Hematopoietic multipotent progenitor cell treated with erythropoietin and hydrocortisone succinate and interleukin-3 and kit ligand, for 15 days (in vitro differentiated cells): ENCODE data around the gene CAGE1.

Source experiments
- DNase-seq: peaks from one replicate; pipeline ENCODE4 v3.0.0-alpha.2; 2015; ENCODE audit warnings: low spot score

Gene CAGE1

DNA sequence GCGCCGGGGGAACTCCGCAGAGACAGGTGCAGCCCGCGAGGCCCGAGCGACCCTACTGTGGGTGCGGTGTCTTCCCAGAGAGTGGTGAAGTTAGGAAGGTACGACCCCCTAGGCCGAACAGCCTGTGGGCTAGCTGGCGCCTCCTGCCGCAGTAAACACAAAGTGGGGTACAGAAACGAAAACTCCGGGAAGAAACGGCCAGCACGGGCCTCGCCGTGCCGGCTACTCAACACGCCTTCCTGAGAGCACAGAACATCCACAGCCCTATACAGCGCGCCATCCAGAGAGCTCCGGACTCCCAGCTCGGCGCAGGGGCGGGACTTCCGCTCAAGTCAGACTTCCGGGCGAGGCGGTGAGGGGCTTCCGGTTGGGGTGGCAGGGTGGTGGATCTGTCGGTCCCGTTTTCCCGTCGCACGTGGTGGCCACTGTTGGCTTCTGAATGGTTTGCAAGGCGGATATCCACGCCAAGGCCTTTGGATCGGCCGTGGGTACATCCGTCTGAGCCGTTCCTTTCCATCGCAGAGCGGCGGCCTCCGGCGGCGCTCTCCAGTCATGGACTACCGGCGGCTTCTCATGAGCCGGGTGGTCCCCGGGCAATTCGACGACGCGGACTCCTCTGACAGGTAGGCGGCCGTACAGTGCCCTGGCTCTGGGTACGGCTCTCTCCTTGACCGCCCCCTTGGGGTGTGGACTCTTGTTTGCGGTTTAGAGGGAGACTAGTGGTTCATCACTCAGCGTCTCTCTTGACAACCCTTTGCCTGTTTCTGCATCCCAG, at the start of gene CAGE1, which contains the start of gene RIOK1:
CAGE1 (minus strand) TSS at position 292 of the 775 bp plus-strand sequence. CDS start 2,569 bp downstream, outside the sequence.
RIOK1 (plus strand) TSS at position 358 of the 775 bp plus-strand sequence; CDS start at position 553, 195 bp downstream.
- DNase-seq: peak; percentile 93

DNA sequence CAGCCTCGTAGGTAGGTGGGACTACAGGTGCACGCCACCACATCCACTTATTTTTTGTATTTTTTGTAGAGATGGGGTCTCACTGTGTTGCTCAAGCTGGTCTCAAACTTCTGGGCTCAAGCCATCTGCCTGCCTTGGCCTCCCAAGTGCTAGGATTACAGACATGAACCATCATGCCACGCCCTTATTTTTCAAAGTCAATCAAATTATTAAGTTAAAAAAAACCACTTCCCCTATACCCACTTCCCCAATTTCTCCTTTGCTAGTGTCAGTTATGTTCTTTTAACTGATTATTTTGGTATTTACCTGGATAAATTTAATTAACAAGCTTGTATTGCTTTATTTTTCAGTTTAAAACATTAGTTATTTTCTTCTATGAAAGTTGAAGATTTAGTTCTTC, 49.7 kb upstream of the CAGE1 start:
- DNase-seq: no peak

DNA sequence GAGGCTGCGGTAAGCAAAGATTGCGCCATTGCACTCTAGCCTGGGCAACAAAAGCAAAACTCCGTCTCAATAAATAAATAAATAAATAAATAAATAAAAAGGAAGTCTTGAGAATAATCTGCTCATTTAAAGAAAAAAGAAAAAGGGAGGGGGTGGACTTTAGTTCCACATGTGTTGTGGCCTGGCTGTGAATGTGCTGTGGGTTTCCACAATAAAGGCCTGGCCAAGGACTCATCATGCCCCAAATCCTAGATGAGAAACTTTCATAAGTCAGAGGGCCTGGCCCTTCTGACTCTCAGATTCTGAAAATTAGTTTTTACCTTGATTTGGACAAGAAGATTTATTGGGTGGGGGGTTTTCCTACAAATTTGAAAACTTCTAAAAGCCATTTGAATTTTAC, 48.5 kb upstream of the CAGE1 start:
- DNase-seq: no peak

DNA sequence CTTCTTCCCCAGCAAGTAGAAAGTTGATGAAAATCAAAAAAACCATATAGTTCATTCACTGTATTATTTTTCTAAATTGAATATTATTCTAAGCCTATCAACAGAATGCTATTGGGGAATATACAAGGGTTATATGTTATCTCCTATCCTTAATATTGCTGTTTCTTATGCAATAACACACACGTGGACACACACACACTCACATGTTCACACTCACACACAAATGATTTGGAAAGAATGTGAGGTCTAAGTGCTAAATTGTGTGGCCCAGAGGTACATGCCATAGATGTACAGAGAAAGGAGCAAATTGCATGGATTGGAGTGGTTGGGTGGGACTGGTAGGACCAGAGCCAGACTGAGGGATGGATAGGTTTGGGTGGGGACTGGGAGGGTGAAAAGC, 45.1 kb upstream of the CAGE1 start:
- DNase-seq: no peak

DNA sequence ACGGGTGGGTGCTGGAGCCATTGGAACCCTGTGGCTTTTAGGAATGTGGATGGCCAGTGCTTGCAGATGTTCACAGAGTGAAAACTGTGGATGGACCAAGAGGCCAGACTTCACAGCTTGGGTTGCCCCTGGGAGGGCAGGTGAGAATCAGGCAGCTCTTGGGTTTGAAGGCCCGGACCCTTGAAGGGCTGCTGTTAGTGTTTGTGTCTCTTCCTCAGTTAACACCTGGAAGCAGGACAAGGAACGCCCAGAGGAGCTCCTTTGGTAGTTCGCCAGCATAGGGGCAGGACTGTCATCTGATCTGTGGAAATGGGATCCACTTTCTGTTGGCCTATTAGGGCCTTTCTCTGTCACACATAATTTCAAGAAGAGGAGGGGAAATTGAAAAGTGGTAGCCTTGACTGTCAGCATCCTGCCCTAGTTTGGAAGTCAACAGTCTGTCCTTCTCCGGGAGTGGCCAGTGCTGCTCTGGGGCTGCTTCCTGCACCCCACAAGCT, 43.6 kb upstream of the CAGE1 start:
- no peak for DNase-seq

DNA sequence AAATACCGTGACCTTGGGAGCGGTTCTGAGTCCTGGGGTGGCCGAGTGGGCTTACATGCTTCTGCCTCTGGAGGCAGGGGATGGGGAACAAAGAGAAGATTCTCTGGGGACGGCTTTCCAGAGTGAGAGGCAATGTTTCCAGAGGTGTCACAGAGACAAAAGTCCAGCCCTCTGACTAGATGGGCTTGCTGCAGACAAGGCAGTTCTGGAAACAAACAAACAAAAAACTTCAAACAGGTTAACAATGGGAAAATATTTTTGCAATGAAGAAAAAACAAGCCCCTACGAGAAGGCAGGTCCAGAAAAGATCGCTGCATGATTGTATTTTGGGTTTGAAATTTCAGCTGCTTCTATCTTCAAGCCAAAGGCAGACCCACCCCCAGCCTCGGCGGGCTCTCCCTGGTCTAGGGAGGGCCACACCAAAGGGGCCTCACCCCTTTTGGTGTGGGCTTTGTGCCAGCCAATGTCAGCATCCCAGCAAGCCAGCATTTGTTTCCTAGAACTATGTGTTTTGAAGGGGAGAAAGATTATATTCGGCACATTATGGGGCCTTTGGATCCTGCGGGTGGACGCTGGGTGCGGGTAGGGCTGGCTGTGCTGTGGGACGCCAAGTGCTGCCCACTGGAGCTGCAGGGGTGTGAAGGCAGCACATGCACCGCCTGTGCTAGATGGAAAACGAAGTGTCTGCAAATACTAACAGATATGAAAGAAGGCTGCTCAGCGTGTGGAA, 43.0 kb upstream of the CAGE1 start:
- DNase-seq: no peak

DNA sequence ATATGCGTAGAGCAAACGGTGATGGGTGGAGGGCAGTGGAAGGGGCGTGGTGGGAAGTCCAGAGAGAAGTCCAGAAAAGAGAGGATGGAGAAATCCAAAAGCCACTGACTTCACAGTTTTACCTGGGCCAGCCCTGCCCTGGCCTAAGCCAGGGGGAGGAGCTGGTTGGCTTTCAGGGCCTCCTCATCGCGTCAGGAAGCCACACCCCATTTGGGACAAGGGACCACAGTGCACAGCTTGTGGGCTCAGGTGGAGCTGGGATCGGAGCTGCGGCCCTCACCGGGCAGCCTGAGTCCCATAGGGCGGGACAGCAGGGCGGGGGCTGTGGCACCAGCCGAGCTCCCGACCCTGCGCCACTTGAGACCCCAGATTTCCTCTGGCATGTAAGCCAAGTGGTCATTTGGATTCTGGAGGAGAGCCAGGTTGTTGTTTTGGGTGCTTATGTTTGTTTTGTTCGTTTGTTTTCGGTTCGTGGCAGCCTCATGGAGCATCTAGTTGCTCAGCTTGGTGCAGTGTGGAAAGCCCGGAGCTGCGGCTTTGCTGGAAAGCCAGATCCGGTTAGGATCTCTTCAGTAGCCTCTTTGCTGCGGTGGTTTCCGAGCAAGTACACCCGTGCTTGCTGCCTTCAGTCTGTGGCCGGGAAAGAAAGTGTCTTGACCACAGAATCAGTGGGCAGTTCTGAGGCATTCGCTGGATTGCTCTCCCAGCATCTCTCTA, 42.3 kb upstream of the CAGE1 start:
- no peak for DNase-seq

DNA sequence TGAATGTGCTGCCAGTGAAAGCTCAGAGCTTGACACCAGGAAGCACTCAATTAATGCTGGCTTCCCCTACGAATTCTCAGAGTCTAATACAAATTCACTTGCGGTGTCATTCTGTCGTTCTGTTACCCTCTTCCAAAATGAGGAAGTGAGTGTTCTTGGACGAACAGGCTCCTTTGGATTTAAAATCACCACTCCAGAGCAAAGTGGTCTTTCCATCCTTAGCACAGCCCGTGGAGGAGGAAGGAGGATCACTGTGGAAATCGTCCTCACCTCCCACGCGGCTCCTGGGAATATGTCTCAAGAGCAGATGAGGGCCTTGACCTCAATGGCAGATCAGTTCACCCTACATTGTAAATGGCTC, 41.8 kb upstream of the CAGE1 start:
- no peak for DNase-seq

DNA sequence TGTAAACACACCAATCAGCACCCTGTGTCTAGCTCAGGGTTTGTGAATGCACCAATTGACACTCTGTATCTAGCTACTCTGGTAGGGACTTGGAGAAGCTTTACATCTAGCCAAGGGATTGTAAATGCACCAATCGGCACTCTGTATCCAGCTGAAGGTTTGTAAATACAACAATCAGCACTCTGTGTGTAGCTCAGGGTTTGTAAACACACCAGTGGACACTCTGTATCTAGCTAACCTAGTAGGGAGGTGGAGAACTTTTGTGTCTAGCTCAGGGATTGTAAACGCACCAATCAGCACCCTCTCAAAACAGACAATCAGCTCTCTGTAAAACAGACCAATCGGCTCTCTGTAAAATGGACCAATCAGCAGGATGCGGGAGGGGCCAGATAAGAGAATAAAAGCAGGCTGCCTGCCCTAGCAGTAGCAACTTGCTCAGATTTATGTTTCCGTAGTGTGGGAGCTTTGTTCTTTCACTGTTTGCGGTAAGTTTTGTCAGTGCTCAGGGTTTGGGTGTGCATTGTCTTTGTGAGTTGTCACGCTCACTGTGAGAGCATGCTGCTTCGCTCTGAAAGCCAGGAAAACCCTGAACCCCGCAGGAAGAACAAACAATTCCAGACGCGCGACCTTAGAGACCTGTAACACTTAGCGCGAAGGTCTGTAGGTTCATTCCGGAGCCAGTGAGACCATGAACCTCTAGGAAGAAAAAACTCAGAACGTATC, 37.1 kb upstream of the CAGE1 start:
- DNase-seq: no peak

DNA sequence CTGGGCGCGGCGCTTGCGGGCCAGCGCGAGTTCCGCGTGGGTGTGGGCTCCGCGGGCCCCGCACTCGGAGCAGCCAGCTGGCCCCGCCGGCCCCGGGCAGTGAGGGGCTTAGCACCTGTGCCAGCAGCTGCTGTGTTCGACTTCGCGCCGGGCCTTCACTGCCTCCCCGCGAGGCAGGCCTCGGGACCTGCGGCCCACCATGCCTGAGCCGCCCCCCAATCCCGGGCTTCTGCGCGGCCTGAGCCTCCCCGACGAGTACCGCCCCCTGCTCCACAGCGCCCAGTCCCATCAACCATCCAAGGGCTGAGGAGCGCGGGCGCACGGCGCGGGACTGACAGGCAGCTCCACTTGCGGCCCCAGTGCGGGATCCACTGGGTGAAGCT, 36.3 kb upstream of the CAGE1 start:
- no peak for DNase-seq

DNA sequence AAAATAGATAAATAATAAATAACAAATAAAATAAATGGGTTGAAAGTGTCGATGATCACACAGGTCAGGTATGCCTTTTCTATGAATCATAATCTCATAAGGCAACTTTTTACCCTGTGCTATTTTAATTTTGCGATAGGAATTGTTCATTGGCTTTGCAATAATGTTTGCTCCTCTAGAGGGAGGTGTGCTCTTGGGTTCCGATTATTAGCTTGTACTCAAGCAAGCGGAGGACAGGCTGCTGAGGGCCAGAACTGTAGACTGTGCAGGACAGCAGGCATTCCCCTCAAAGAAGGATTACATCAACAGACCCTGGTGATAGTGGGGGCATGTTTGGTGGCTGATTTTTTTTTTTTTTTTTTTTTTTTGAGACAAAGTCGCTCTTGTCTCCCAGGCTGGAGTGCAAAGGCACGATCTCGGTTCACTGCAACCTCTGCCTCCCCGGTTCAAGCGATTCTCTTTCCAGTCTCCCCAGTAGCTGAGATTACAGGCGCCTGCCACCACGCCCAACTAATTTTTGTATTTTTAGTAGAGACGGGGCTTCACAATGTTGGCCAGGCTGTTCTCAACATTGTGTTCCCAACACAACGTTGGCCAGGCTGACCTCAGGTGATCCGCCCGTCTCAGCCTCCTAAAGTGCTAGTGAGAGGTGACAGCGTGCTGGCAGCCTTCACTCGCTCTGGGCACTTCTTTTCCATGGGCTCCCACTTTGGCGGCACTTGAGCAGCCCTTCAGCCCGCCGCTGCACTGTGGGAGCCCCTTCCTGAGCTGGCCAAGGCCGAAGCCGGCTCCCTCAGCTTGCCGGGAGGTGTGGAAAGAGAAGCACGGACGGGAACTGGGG, 35.6 kb upstream of the CAGE1 start:
- DNase-seq: peak; percentile 22

DNA sequence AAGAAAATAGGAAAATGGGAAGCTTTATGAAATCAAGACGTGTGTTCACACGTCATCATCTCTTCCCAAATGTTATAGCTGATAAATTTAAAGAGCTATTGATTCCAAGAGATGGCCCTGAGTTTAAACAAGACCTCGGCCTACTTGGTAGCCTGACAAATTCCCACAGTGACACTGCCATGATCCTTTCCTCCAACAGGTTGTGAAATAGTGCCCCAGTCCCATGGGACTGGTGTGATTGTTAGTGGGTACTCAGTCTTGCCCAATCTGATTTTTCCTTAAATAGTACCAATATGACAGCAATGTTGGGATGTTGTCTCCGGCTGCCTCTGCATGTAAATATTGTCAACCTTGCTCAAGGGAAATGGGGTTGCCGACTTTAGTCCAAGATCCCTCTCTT, 34.5 kb upstream of the CAGE1 start:
- no peak for DNase-seq

DNA sequence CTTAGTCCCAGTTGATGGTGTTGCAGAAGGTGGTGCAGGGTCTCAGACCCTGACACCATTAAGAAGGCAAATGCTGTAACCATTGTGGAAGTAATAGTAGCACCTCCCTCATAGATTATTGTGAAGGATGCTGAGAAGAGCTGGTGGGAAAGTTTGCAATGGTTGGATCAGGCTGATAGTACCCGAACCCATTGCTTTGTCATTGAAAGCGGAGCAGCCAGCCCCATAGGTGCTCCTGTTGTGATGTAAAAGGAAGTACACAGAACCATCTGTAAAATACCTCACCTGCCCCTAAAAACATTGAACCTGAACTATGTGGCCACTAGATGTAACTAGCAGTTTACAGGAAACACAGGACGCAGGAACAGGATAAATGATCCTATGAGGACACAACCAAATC, 31.5 kb upstream of the CAGE1 start:
- DNase-seq: no peak

DNA sequence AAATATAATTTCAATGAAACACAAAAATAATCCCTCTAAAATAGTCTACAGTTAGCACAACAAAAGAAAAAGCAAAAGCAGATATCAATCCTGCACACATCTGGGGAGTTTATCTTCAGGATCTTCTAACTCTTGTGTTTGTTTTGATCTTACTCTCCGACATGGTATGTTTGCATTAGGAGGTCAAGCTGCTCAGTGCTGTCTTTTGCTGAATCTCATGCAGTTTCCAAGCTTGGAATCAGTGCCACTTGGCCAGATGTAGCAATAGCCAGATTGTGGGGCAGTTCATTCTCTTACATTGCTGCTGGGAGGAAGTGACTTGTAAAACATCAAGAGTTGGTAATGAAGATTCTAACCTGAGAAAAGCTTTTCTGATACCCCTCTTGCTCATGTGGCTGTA, 29.5 kb upstream of the CAGE1 start:
- DNase-seq: no peak

DNA sequence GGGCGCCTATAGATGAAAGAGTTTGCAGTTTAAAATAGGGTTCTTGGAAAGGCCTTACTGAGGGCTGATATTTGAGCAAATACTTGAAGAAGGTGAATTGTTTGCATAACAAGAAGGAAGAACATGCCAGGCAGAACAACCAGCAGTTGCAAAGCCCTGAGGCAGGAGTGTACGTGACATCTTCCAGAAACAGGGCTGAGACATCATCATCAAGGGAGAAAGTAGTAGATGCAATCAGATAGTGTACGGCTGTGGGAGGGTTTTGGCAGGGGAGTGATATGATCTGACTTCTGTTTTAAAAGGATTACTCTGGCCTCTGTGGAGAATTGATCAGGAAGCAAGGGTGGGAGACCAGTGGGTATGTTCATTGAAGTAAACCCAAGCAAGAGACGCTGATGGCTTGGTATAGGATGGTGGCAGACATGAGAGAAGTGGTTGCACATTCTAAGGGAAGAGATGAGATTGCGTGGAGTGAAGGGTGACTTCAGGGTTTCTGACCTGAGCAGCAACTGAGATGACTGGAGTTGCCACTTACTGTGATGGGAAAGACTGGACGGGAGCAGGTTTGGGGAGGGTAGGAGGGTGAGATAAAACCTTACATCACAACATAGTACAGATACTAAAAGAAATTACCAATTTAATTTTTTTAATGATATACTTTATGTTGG, 28.8 kb upstream of the CAGE1 start:
- no peak for DNase-seq

DNA sequence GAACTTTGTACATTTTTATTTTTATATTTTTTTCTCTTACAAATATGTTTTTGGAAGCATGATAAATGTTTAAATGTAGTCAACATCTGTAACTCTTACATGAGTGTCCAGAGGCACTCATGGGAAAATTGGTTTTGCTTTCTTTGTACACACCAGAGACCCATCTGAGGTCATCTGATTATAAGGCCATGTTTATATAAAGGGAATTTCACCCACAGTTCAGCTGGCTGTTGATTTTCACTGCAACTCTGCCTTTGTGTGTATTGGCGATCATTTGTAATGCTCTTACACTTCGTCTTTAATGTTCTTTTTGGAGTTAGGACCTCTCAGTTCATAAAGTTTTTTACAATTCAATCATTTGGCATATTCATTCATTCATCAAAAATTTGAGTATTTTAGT, 28.1 kb upstream of the CAGE1 start:
- DNase-seq: no peak

DNA sequence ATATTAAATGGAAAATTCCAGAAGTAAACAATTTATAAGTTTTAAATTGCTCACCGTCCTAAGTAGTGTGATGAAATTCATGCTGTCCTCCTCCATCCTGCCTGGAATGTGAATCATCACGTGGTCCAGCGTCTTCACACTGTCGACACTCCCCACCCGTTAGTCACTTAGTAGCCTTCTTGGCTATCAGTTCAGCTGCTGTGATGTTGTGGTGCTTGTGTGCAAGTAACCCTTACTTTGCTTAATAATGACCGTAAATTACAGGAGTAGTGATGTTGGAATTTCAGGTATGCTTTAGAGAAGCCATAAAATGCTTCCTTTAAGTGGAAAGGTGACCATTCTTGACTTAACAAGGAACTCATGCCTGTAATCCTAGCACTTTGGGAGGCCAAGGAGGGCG, 25.3 kb upstream of the CAGE1 start:
- no peak for DNase-seq

DNA sequence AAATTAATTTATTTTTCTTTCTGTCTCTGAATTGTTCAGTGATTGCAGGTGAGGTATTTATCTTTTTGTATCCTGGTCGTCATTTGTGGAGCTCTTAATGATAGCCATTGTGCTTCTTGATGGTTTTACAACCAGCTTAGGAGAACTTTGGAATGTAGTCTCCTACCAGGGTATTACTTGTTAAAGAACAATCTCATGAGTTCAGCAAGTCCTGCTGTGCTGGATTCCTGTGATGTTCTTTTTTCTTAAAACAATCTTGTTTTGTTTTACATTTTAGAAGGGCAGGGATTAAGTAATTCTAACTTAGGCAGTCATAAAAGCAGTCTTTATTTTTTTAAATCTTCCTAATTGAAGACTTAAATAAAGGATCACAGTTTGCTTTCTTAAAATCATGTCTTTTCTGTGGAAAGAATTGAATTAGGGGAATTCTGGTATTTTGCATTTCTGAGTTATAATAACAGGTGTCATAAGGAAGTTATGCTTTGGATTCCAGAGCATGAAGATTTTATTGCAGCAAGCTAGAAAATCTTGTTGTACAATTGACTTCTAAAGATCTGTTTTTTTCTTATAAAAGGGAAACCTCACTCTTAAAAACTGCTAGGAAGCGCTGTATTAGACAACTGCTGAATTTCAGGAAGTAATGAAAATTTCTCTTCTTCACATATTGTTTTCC, 23.7 kb upstream of the CAGE1 start:
- no peak for DNase-seq

DNA sequence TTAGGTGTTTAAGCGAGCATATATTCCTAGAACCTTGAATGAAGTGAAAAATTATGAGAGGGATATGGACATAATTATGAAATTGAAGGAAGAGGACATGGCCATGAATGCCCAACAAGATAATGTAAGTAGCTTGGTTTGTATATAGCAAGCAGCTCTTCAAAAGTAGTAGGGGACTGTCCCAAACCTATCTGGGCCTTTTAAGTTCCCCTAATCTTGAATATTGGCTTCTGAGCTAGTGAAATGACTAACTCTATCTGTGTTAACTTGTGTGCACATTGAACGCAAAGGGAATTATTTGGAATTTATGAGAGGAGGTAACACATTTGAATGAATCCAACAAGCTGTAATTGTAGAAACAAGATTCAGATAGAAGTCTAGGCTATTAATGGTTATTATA, 21.8 kb upstream of the CAGE1 start:
- DNase-seq: no peak

DNA sequence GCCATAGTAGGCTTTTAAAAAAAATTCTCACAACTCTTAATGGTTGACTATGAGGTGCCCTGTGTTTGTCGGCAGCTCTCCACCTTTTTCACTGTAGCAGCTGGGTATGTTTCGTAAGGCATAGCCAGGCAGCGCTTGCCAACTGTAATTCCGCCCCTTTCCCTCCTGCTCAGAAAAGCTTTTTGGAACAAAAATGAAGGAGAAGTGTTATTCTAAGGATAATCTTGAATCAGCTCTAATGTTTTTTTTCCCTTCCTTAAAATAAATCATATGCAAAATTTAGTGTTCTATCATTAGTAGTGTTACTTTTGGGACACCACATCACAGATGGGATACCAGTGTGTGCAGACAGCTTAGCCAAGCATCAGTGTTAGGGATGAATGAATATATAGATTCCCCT, 21.3 kb upstream of the CAGE1 start:
- no peak for DNase-seq
